ENCODE data around the gene EIF2A.
"Not testable (repeated sequence)": the region's sequence is repeated elsewhere in the genome, so short reads cannot be mapped to it uniquely, and the experiment has no call there.

EIF2A gene

DNA sequence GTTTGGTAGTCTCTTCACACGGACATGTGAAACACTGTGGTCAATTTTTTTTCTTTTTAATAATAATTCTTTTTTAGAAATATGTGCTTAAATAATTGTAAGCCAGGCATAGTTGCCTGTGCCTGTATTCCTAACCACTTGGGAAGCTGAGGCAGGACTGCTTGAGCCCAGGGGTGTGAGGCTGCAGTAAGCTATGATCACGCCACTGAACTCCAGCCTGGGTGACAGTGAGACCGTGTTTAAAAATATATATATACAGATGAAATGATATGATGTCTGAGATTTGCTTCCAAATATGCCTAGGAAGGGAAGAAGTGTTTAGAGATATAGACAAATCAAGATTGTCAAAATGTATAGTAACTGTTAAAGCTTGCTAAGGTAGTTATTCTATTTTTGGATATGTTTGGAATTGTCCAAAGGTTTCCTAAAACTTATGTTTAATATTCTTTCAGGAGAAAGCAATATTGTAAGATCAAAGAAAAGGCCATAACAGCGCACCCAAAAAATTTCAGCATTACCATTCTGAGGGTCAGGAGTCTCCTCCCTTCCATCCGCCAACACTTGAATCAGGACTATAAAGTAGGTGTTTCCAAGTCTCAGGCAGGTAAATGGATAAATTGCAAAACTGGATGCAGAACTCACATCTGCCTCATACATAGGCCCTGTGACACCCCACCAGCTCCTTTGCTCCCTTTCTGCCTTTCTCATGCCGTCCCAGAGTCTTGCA is 56.0 kb downstream of the EIF2A start:
- DNase-seq (ENCODE audit: low spot score) = no peak

DNA sequence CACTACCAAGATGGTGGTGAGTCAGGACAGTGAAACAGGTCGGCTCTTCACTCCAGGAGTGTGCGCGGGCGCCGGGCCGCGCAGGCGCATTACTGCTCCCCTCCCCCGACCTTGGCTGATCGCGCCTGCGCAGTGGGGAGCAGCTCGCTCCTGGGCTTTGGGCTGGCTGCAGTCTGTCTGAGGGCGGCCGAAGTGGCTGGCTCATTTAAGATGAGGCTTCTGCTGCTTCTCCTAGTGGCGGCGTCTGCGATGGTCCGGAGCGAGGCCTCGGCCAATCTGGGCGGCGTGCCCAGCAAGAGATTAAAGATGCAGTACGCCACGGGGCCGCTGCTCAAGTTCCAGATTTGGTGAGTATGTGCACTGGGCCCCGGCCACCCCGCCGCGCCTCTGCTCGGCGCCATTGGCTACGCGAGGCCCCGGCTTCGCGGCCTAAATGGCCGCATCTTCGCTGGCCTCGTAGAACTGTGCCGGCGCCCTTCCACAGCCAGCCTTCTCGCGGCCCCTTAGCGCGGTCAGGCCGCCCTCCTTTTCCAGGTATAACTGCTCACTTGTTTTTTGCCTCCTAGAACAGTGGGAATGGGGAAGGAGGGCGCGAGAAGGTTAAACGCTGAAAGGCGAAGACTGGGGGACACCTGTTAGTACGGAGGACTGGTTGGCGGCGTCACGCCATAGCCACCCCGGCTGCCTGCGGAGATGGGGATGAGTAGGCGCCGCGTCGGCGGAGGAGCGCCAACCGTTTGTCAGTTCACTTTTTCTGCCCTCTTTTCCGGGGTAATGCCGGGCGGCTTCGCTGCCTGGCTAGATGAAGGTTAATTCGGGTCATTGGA is 56.8 kb downstream of the EIF2A start, which contains the start of gene SELENOT:
Gene SELENOT (plus strand): TSS at position 169 of the 827 bp plus-strand sequence. CDS start 42 bp downstream, at position 211.
- DNase-seq (ENCODE audit: low spot score) = peak; percentile 95

DNA sequence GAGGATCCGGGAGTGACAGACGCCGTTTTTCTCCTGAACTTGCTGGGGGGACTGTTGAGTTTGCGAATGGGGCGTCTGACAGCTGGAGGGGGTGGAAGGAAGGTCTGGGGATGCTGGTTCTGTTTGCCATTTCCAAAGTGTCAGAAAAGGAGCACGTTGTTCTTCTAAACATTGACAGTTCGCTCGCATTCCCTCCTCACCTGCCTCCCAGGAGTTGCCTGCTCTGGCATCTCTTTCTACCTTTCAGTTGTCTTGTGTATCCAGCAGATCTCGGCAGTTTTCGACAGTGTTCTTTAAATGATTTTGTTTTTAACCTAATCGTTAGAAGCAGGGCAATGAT is 57.4 kb downstream of the EIF2A start:
- DNase-seq (ENCODE audit: low spot score) = no peak

GRCh38 chr3:150605998-150606641 is 59.5 kb downstream of the EIF2A start:
- DNase-seq (ENCODE audit: low spot score) = peak; percentile 14

DNA sequence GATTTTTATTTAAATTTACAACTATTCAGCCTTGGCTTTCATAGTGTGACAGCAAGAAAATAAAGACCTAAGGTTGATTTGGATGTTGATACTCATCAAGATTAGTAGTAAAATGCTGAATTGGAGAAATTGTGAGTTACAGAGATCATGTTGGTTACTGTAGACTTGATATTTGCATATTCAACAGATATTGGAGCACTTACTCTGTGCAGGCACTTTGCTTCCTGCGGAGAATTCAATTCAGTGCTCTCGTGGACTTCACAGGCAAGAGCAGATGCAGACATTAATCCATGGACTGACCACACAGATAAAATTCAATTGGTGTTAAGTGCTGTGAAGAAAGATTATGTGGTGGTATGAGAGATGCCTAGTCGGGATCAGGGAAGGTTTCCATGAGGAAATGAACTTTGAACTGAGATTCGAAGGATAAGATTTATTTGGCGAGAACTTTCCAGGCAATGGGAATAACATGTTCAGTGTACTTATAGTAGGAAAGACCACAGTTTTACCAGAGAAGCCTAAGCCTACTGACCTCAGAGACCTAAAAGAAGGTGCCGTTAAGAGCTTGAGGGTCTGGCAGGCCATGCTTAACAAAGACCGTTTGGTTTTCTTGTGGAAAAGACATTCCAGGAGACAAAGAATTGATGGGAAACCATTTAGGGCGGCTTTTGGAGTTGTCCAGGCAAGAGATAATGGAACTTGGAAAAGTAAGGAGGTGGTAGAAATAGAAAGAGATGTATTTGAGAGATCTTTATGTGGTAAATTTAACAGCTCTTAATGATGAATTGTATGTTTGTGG is 60.9 kb downstream of the EIF2A start:
- DNase-seq (ENCODE audit: low spot score) = no peak

GRCh38 chr3:150609988-150610387 is 63.4 kb downstream of the EIF2A start:
- no peak for DNase-seq (ENCODE audit: low spot score)

GRCh38 chr3:150610785-150611184 is 64.2 kb downstream of the EIF2A start:
- DNase-seq (ENCODE audit: low spot score) = no peak

- no peak for DNase-seq (ENCODE audit: low spot score)
Measured at GRCh38 chr3:150611666-150612065, 65.1 kb downstream of the EIF2A start.

DNA sequence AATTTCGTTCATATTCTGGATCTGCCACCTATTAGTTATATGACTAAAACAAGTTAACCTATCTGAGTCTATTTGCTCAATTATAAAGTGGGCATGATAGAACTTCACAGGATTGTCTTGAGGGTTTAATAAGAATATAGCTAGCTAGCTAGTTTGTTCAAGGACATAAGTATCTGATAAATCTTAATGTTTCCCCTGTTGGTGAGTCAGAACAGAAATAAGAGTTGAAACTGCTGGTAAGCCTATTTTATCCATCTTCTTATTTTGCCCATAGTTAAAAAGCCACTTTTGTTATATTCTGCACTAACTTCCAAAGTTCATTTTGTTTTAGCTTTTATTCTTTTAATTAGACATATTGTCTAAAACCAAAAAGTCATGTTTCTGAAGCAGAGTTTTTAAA is 65.9 kb downstream of the EIF2A start:
- no peak for DNase-seq (ENCODE audit: low spot score)

DNA sequence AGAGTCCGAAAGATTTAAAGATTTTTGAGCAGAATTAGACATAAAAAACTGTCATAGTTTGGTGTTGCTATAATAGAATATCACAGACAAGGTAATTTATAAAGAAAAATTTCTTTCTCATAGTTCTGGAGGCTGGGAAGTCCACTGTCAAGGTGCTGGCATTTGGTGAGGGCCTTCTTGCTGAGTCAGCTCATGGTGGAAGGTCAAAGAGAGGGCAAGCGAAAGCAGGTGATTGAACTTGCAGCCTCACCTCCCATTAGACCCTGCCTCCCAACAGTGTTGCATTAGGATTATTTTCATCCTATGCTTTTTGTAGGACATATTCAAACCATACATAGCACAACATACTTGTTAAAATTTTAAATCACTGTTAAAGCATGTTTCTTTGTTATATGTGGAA is 66.4 kb downstream of the EIF2A start:
- DNase-seq (ENCODE audit: low spot score) = no peak

DNA sequence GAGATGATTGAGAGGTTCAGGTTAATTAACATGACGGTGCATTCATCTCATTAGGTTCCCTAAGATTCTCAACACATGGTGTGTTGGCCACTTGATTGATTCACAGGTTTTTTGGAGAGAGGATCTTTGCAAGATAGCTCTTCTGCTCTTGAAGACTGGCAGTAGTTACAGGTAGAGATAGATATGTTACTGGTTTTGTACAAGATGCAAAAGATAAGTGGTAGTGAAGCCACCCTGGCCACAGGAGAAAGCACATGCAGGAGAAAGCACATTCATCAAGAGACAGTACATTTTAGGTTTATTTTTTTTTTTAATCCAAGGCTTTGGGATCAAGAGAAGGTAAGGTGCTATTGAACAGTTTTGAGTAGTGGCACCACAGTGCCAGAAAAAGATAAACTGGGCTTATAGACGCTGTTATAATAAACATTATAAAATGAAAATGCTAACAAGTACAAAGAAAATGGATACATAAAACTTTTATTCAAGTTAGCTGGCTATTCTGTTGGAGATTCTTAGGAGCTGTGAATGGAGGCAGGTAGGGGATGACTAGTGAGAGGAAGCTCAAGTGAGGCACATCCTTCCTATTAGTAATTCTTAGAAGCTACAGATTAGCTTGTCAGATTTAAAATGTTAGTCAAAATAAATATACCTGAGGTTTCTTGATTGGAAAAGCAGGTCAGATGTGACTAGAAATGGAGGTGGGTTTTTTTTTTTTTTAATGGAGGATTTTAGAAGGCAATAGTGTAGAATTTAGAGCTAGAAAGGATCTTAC is 67.3 kb downstream of the EIF2A start:
- peak; percentile 19 for DNase-seq (ENCODE audit: low spot score)

- DNase-seq (ENCODE audit: low spot score) = no peak
Measured at GRCh38 chr3:150620002-150620689, 73.6 kb downstream of the EIF2A start.

DNA sequence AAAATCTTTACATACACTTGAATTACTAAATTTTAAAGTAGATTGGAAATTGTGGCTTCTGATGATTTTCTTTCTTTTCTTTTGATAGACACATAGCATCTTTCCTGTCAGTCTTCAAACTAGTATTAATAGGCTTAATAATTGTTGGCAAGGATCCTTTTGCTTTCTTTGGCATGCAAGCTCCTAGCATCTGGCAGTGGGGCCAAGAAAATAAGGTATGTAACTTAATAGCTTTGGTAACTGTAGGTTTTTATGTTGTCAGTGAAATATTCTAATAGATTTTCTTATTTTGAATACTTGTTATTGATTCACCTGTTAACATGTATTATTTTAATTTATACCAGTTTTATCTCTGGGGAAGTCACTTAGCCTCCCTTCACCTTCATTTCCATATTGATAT is 76.4 kb downstream of the EIF2A start:
- not testable (repeated sequence) for DNase-seq (ENCODE audit: low spot score)

DNA sequence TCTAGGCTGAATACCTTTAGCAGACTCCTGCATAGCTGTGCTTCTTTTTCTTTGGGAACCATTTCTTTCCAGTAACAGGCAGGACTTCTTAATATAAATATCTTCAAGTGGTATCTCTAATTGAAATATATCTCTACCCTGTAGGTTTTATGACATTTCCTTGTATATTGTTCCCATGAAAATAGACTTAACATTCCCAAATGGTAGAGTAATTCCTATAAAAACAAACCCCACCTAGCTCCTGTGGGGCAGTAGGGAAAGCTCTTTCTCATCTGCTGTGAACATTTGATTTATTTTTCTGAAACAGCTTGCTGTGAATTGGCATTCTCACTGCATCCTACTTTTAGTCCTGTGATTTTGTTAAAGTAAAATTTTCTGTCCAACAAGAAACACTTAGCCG is 77.4 kb downstream of the EIF2A start:
- DNase-seq (ENCODE audit: low spot score) = no peak

GRCh38 chr3:150626148-150626930 is 79.8 kb downstream of the EIF2A start:
- DNase-seq (ENCODE audit: low spot score) = no peak

DNA sequence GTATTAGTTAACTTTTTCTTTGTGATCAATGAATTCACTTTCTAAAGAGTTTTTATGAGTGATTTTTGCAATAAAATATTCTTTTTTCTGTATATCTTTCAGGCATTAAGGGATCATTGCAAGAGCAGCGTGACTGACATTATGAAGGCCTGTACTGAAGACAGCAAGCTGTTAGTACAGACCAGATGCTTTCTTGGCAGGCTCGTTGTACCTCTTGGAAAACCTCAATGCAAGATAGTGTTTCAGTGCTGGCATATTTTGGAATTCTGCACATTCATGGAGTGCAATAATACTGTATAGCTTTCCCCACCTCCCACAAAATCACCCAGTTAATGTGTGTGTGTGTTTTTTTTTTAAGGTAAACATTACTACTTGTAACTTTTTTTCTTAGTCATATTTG is 81.0 kb downstream of the EIF2A start:
- DNase-seq (ENCODE audit: low spot score) = no peak

- no peak for DNase-seq (ENCODE audit: low spot score)
Measured at GRCh38 chr3:150631515-150632221, 85.1 kb downstream of the EIF2A start.

GRCh38 chr3:150635076-150635475 is 88.5 kb downstream of the EIF2A start:
- no peak for DNase-seq (ENCODE audit: low spot score)

GRCh38 chr3:150635526-150635925 is 88.9 kb downstream of the EIF2A start:
- peak; percentile 40 for DNase-seq (ENCODE audit: low spot score)
